ENCODE measurements around the gene ABCB6. TPM values are rescaled to one million over a fixed set of nuclear protein-coding genes. Genes with fewer than 3 reads are reported as not detected.

Gene ABCB6
- total RNA-seq, 1 donor from 2014 or later = 23.8 TPM

- Histone ChIP-seq H3K4me1 (peaks cover 25% of the 10 kb centered on the region), H3K27me3 (no peaks in the 10 kb centered on the region)
These were observed 35.5 kb downstream of the ABCB6 start for GRCh38 chr2:219183151-219183772.

GRCh38 chr2:219182331-219183150 lies 36.2 kb downstream of the ABCB6 start:
- Histone ChIP-seq H3K9me3 (no peaks in the 10 kb centered on the region), H3K27ac (no peak overlapping the region), H3K4me1 (peaks cover 25% of the 10 kb centered on the region), H3K36me3 (peaks cover 0 to 46% of the 10 kb centered on the region in 2 donors), H3K27me3 (no peaks in the 10 kb centered on the region), H3K4me3 (no peak overlapping the region)
- intact Hi-C loops (cut with DNase I) = no loop called here
- no peak for TF ChIP-seq POLR2A (IDR thresholded peaks at IDR 0.05)
- TF ChIP-seq POLR2AphosphoS5 (IDR thresholded peaks at IDR 0.05; ENCODE audit: insufficient read depth in 1 of 2, low read depth in 1 of 2) = no peak
- no peak for TF ChIP-seq CTCF (IDR thresholded peaks at IDR 0.05)
- peak in 1 of 2 donors; percentile 74 for DNase-seq (ENCODE audit: extremely low spot score in 2 of 2)

More at GRCh38 chr2:219183151-219183772, 35.5 kb downstream of the ABCB6 start:
- DNase-seq (ENCODE audit: extremely low spot score in 2 of 2) = peak in 1 of 2 donors; percentile 71
- Histone ChIP-seq H3K36me3 (peaks cover 0 to 46% of the 10 kb centered on the region in 2 donors), H3K9me3 (no peaks in the 10 kb centered on the region), H3K4me3 (no peak overlapping the region), H3K27ac (no peak overlapping the region)
- intact Hi-C loops (cut with DNase I) = no loop called here
- TF ChIP-seq POLR2AphosphoS5 (IDR thresholded peaks at IDR 0.05; ENCODE audit: insufficient read depth in 1 of 2, low read depth in 1 of 2) = no peak
- TF ChIP-seq CTCF (IDR thresholded peaks at IDR 0.05) = no peak

GRCh38 chr2:219181531-219181930 lies 37.2 kb downstream of the ABCB6 start:
- H3K27me3 ChIP-seq = no peaks in the 10 kb centered on the region
- peak in 1 of 2 donors; percentile 65 for DNase-seq (ENCODE audit: extremely low spot score in 2 of 2)
- TF ChIP-seq CTCF (IDR thresholded peaks at IDR 0.05) = no peak
- no peak for TF ChIP-seq POLR2A (IDR thresholded peaks at IDR 0.05)
- TF ChIP-seq POLR2AphosphoS5 (IDR thresholded peaks at IDR 0.05; ENCODE audit: insufficient read depth in 1 of 2, low read depth in 1 of 2) = no peak
- no peak overlapping the region for H3K27ac ChIP-seq
- intact Hi-C loops (cut with DNase I) = no loop called here
- H3K36me3 ChIP-seq = peaks cover 0 to 46% of the 10 kb centered on the region in 2 donors
- peaks cover 25% of the 10 kb centered on the region for H3K4me1 ChIP-seq
- no peak overlapping the region for H3K4me3 ChIP-seq
- no peaks in the 10 kb centered on the region for H3K9me3 ChIP-seq

- DNase-seq (ENCODE audit: extremely low spot score in 2 of 2) = no peak
- Histone ChIP-seq H3K9me3 (no peaks in the 10 kb centered on the region), H3K4me3 (no peak overlapping the region), H3K36me3 (peaks cover 0 to 46% of the 10 kb centered on the region in 2 donors), H3K4me1 (peaks cover 28% of the 10 kb centered on the region), H3K27me3 (no peaks in the 10 kb centered on the region), H3K27ac (no peak overlapping the region)
- intact Hi-C loops (cut with DNase I) = no loop called here
- no peak for TF ChIP-seq POLR2A (IDR thresholded peaks at IDR 0.05)
- no peak for TF ChIP-seq POLR2AphosphoS5 (IDR thresholded peaks at IDR 0.05; ENCODE audit: insufficient read depth in 1 of 2, low read depth in 1 of 2)
- TF ChIP-seq CTCF (IDR thresholded peaks at IDR 0.05) = no peak
These were observed 37.8 kb downstream of the ABCB6 start for GRCh38 chr2:219180961-219181360.

Data from vagina (tissue), 2 donors.